GM21576 (cell line): Measurements from ENCODE around the gene C1orf105.

ENCODE experiments used
- ATAC-seq: cut with Tn5 transposase; IDR thresholded peaks from one replicate; pipeline ENCODE4 v1.9.1; 2021; ENCODE audit warnings: mild to moderate bottlenecking, moderate library complexity; ENCODE audit not compliant: unreplicated experiment

C1orf105 gene

GRCh38 chr1:172456344-172456769, 35.9 kb downstream of the C1orf105 start:
- no peak for ATAC-seq

GRCh38 chr1:172457479-172458130, 37.1 kb downstream of the C1orf105 start:
- ATAC-seq = no peak

GRCh38 chr1:172460177-172460576, 39.7 kb downstream of the C1orf105 start:
- ATAC-seq = no peak

GRCh38 chr1:172460887-172461315, 40.4 kb downstream of the C1orf105 start:
- no peak for ATAC-seq

GRCh38 chr1:172465617-172466016, 45.1 kb downstream of the C1orf105 start:
- no peak for ATAC-seq

GRCh38 chr1:172466795-172467407, 46.4 kb downstream of the C1orf105 start:
- no peak for ATAC-seq

GRCh38 chr1:172467446-172467845, 47.0 kb downstream of the C1orf105 start:
- ATAC-seq = no peak

GRCh38 chr1:172468296-172468695, 47.8 kb downstream of the C1orf105 start:
- ATAC-seq = no peak

GRCh38 chr1:172469717-172470116, 49.2 kb downstream of the C1orf105 start:
- no peak for ATAC-seq

- ATAC-seq = no peak
Measured at GRCh38 chr1:172470149-172470548, 49.7 kb downstream of the C1orf105 start.

- ATAC-seq = no peak
Measured at GRCh38 chr1:172471666-172472065, 51.2 kb downstream of the C1orf105 start.

- no peak for ATAC-seq
Measured at GRCh38 chr1:172472495-172472894, 52.0 kb downstream of the C1orf105 start.

- ATAC-seq = no peak
Measured at GRCh38 chr1:172473302-172473701, 52.8 kb downstream of the C1orf105 start.

- no peak for ATAC-seq
Measured at GRCh38 chr1:172473842-172474241, 53.4 kb downstream of the C1orf105 start.

- ATAC-seq = no peak
Measured at GRCh38 chr1:172476218-172476811, 55.8 kb downstream of the C1orf105 start.

- no peak for ATAC-seq
Measured at GRCh38 chr1:172477216-172477615, 56.7 kb downstream of the C1orf105 start.

- no peak for ATAC-seq
Measured at GRCh38 chr1:172477741-172478140, 57.3 kb downstream of the C1orf105 start.

GRCh38 chr1:172478485-172478884, 58.0 kb downstream of the C1orf105 start:
- no peak for ATAC-seq

GRCh38 chr1:172480431-172480830, 59.9 kb downstream of the C1orf105 start:
- no peak for ATAC-seq

GRCh38 chr1:172482044-172482443, 61.6 kb downstream of the C1orf105 start:
- no peak for ATAC-seq

GRCh38 chr1:172483448-172483847, 63.0 kb downstream of the C1orf105 start:
- ATAC-seq = no peak

- no peak for ATAC-seq
Measured at GRCh38 chr1:172484252-172484651, 63.8 kb downstream of the C1orf105 start.
